Urothelium cell line (cell line): ENCODE data around the gene NXPH4.

ENCODE experiments used
- DNase-seq: peaks from one replicate; pipeline ENCODE4 v3.0.0; 2011; ENCODE audit warnings: low spot score, mixed read lengths
- FAIRE-seq: peaks from 2 replicates; lab custom pipeline; 2011; peaks lifted over from hg19 to GRCh38; lab: Jason Lieb, UNC

Gene NXPH4

GRCh38 chr12:57268264-57268663, 51.7 kb downstream of the NXPH4 start:
- DNase-seq, result no peak
- FAIRE-seq, result no peak

GRCh38 chr12:57270966-57271470, 54.4 kb downstream of the NXPH4 start:
- FAIRE-seq, result no peak
- DNase-seq, result no peak

GRCh38 chr12:57272337-57273151, 56.0 kb downstream of the NXPH4 start:
- DNase-seq (no peak), FAIRE-seq (no peak)

- no peak for DNase-seq
- no peak for FAIRE-seq
Observed at GRCh38 chr12:57273516-57273915, 56.9 kb downstream of the NXPH4 start.
